GM10266 (cell line): ENCODE results near the gene HAUS3.

Source experiments
- DNase-seq: peaks from one replicate; pipeline ENCODE4 v3.0.0; 2012; ENCODE audit errors: extremely low spot score
- CTCF ChIP-seq: IDR thresholded peaks from 2 replicates; pipeline ENCODE4 v1.5.1; 2012; ENCODE audit warnings: mild to moderate bottlenecking, low read depth; ENCODE audit not compliant: control insufficient read depth, insufficient read depth; ENCODE audit errors: missing control alignments

HAUS3 gene

GRCh38 chr4:2183394-2183793 lies 58.5 kb downstream of the HAUS3 start:
- TF ChIP-seq CTCF, result no peak
- DNase-seq, result no peak

- no peak for TF ChIP-seq CTCF
- no peak for DNase-seq
Measured at GRCh38 chr4:2182994-2183393, 58.9 kb downstream of the HAUS3 start.

GRCh38 chr4:2180410-2180809 lies 61.5 kb downstream of the HAUS3 start:
- no peak for TF ChIP-seq CTCF
- DNase-seq, result no peak

GRCh38 chr4:2179717-2180116 lies 62.2 kb downstream of the HAUS3 start:
- DNase-seq, result no peak
- no peak for TF ChIP-seq CTCF

GRCh38 chr4:2178986-2179385 lies 62.9 kb downstream of the HAUS3 start:
- no peak for TF ChIP-seq CTCF
- no peak for DNase-seq
